ENCODE measurements around the gene TXNDC16.

The TXNDC16 gene

DNA sequence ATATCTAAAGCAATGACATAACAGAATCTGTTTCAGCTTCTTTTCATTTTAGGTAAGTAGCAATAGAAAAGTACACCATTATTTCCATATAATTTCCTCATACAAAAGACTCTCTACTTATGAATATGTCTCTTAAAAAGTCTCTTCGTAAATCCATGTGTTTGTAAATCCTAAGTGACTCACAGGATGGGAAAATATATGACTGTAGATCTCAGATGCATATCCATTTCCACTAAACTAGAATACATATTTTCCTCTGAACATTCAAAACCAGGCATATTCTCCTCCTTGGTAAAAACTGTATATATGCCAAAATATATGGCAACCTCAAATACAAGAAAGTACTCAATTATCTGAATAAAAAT is 93.6 kb downstream of the TXNDC16 start:
- DNase-seq (ENCODE audit: low read depth) = peak; percentile 42
- TF ChIP-seq CTCF (IDR thresholded peaks at IDR 0.05; ENCODE audit: low read length, missing control alignments) = no peak
- H3K4me3 ChIP-seq (replicated peaks; ENCODE audit: low read depth, low read length) = no peak overlapping the region

GRCh38 chr14:52457411-52457810 is 94.9 kb downstream of the TXNDC16 start:
- TF ChIP-seq CTCF (IDR thresholded peaks at IDR 0.05; ENCODE audit: low read length, missing control alignments) = no peak
- no peak for DNase-seq (ENCODE audit: low read depth)

DNA sequence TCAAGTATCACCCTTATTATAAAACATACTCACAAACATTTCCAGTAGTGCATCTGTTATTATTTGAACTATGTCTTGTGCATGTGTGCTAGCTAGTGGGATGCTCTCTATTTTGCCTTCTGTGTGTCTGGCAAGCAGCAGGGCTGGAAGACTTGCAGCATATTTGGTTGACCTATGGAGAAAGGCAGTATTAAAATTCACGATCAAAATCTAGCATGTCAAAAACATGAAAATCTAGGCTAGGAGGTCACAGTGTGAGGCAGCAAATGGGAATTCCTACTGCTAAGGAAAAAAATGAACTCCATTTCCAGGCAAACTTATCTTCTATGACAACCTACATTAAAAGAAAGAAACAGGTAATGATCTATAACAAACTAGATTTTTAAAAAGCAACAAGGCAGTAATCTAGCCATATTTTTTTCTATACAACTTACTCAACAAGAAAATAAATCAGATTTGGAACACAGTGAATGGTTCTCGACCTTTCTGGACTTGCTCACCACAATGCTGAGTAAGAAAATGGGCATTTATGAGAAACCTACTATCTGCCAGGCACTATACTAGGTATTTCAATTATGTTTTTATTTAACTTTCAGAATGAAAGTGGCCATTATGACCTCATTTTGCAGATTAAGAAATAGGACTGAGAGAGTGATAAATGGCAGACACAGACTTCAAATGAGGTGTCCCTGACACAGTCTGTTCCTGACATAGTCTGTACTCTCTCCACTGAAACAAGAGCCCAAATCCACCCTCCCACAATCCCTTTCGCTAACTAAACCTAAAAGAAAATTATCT is 96.8 kb downstream of the TXNDC16 start:
- no peak overlapping the region for H3K4me3 ChIP-seq (replicated peaks; ENCODE audit: low read depth, low read length)
- no peak for TF ChIP-seq CTCF (IDR thresholded peaks at IDR 0.05; ENCODE audit: low read length, missing control alignments)
- peak; percentile 55 for DNase-seq (ENCODE audit: low read depth)

More at GRCh38 chr14:52457411-52457810, 94.9 kb downstream of the TXNDC16 start:
- H3K4me3 ChIP-seq (replicated peaks; ENCODE audit: low read depth, low read length) = no peak overlapping the region

GRCh38 chr14:52447236-52447635 is 105.1 kb downstream of the TXNDC16 start:
- H3K4me3 ChIP-seq (replicated peaks; ENCODE audit: low read depth, low read length) = no peak overlapping the region
- no peak for TF ChIP-seq CTCF (IDR thresholded peaks at IDR 0.05; ENCODE audit: low read length, missing control alignments)
- DNase-seq (ENCODE audit: low read depth) = no peak

DNA sequence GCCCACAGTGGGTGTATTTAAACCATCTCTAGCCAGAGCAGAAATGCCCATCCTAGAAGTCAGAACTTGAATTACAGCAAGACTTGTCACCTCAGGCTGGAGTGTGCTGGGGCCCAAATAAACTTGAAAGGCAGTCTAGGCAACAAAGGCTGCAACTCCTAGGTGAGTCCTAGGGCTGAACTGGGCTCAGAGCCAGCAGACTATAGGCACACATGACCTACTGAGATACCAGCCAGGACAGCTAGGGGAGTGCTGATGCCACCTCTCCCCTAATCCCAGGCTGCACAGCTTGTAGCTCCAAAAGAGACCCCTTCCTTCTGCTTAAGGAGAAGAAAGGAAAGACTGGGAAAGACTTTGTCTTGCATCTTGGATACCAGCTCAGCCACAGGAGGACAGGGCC is 106.0 kb downstream of the TXNDC16 start:
- TF ChIP-seq CTCF (IDR thresholded peaks at IDR 0.05; ENCODE audit: low read length, missing control alignments) = no peak
- no peak for DNase-seq (ENCODE audit: low read depth)

GRCh38 chr14:52443506-52443905 is 108.8 kb downstream of the TXNDC16 start:
- DNase-seq (ENCODE audit: low read depth) = no peak
- no peak for TF ChIP-seq CTCF (IDR thresholded peaks at IDR 0.05; ENCODE audit: low read length, missing control alignments)

More for the DNA sequence above, 106.0 kb downstream of the TXNDC16 start:
- H3K4me3 ChIP-seq (replicated peaks; ENCODE audit: low read depth, low read length) = no peak overlapping the region

GRCh38 chr14:52442602-52443001 is 109.7 kb downstream of the TXNDC16 start:
- DNase-seq (ENCODE audit: low read depth) = no peak
- no peak for TF ChIP-seq CTCF (IDR thresholded peaks at IDR 0.05; ENCODE audit: low read length, missing control alignments)
- H3K4me3 ChIP-seq (replicated peaks; ENCODE audit: low read depth, low read length) = no peak overlapping the region

More at GRCh38 chr14:52443506-52443905, 108.8 kb downstream of the TXNDC16 start:
- no peak overlapping the region for H3K4me3 ChIP-seq (replicated peaks; ENCODE audit: low read depth, low read length)
